Large intestine (tissue), 3 donors: ENCODE results near the gene BEND6. TPM values are rescaled to one million over a fixed set of nuclear protein-coding genes. Genes with fewer than 3 reads are reported as not detected.

Experiments
- DNase-seq, 2 donors: peaks; one replicate each; pipeline versions ENCODE4 v3.0.0 to v3.0.0-alpha.2; 2013
- H3K27ac ChIP-seq: one replicate; pipeline ENCODE4 v1.5.1; 2013; ENCODE audit warnings: low read length
- H3K27me3 ChIP-seq: 2 replicates; pipeline ENCODE4 v1.6.1; 2013; ENCODE audit warnings: low read length; ENCODE audit not compliant: control insufficient read depth, insufficient read depth
- H3K36me3 ChIP-seq: 2 replicates; pipeline ENCODE4 v1.6.1; 2013; ENCODE audit warnings: low read length; ENCODE audit not compliant: control insufficient read depth, insufficient read depth
- H3K4me1 ChIP-seq: one replicate; pipeline ENCODE4 v1.6.1; 2013; ENCODE audit warnings: low read length; ENCODE audit not compliant: control insufficient read depth, insufficient read depth
- H3K4me3 ChIP-seq: one replicate; pipeline ENCODE4 v1.5.1; 2013; ENCODE audit warnings: low read length
- H3K9me3 ChIP-seq: one replicate; pipeline ENCODE4 v1.6.1; 2013; ENCODE audit warnings: mild to moderate bottlenecking, low read depth, low read length, moderate library complexity; ENCODE audit not compliant: control insufficient read depth
- WGBS: methylation state at CpG from one replicate; pipeline ENCODE4 v1.1.5; 2013; ENCODE audit warnings: low lambda C conversion rate; ENCODE audit not compliant: insufficient coverage; 5-methylcytosine and 5-hydroxymethylcytosine counted together
- polyA plus RNA-seq: library from polyadenylated mRNA; unstranded; fragments of 120-200 nt; gene quantifications from one replicate; pipeline ENCODE4 v1.2.1, GENCODE V29; 2013

BEND6 gene
- polyA plus RNA-seq, 1 donor = 1.2 TPM

DNA sequence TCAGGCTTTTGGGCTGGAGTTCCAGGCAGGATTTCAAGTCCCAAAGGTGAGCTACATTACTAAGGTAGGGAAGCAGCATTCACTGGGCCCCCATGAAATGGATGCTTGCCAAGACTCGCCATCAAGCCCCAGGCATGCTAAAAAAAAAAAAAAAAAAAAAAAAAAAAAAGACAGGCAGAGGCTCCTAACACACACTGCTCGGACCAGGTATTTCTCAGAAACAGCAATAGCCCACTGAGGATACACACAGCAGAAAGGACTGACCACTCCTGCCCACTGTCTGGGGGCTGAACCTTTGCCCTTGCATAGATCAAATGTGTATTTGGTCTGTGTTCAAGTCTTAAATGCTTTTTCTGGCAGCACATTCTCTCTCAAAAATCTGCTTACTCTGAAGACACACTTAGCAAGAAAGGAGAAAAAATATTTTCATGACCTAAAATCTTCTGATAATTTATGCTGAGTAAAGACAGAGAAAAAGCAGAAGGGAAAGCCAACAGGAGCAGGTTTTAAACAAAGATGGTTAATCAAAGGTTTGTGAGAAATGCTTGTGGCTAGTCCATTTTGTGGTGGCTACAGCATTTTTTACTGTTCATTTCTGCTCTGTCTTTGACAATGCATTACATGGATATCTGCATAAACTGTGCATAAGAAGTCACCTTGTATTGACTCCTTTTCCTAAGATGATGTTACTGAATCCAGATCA, 37.9 kb upstream of the BEND6 start:
- Histone ChIP-seq H3K4me3 (no peak overlapping the region), H3K4me1 (no peaks in the 10 kb centered on the region), H3K9me3 (no peaks in the 10 kb centered on the region), H3K27ac (no peak overlapping the region), H3K36me3 (no peaks in the 10 kb centered on the region), H3K27me3 (peaks cover 3% of the 10 kb centered on the region)
- no peak for DNase-seq
- no CpG with 5 or more reads among the region's 2 CpGs for WGBS

DNA sequence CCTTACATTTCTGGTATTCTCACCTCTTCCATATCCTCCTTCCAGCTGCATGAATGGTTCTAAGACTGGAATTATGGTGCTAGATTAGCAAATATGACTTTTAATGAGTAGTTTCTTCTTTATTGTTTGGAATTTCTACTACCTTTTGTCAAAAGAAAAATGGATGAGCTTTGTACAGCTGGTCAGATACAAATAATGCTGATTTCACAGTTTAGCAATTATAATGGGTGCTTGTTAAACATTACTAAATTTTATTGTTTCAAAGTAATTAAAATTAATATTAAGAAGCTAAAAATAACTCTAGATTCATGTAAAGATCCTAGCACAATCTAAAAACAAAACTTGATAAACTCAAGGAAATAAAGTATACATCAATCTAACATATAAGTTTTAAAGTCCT, 32.3 kb upstream of the BEND6 start:
- no peak for DNase-seq
- Histone ChIP-seq H3K4me1 (no peaks in the 10 kb centered on the region), H3K27me3 (peaks cover 7% of the 10 kb centered on the region), H3K9me3 (no peaks in the 10 kb centered on the region), H3K27ac (no peak overlapping the region), H3K36me3 (no peaks in the 10 kb centered on the region), H3K4me3 (no peak overlapping the region)

DNA sequence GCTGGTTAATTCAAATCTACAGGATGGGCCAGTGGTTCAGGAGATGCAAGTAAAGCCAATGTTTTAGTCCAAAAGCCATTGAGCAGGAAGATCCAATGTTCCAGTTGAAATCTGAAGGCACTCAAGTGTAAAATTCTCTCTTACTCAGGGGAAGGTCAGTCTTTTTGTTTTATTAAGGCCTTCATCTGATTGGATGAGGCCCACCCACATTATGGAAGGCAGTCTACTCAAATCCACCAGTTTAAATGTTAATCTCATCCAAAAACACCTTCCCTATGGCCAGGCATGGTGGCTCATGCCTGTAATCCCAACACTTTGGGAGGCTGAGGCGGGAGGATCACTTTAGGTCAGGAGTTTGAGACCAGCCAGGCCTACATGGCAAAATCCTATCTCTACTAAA, 31.3 kb upstream of the BEND6 start:
- no peak overlapping the region for H3K4me3 ChIP-seq
- no peaks in the 10 kb centered on the region for H3K4me1 ChIP-seq
- no peak overlapping the region for H3K27ac ChIP-seq
- no peaks in the 10 kb centered on the region for H3K36me3 ChIP-seq
- DNase-seq = no peak
- H3K27me3 ChIP-seq = peaks cover 14% of the 10 kb centered on the region
- WGBS = no CpG with 5 or more reads among the region's 1 CpG
- H3K9me3 ChIP-seq = no peaks in the 10 kb centered on the region

DNA sequence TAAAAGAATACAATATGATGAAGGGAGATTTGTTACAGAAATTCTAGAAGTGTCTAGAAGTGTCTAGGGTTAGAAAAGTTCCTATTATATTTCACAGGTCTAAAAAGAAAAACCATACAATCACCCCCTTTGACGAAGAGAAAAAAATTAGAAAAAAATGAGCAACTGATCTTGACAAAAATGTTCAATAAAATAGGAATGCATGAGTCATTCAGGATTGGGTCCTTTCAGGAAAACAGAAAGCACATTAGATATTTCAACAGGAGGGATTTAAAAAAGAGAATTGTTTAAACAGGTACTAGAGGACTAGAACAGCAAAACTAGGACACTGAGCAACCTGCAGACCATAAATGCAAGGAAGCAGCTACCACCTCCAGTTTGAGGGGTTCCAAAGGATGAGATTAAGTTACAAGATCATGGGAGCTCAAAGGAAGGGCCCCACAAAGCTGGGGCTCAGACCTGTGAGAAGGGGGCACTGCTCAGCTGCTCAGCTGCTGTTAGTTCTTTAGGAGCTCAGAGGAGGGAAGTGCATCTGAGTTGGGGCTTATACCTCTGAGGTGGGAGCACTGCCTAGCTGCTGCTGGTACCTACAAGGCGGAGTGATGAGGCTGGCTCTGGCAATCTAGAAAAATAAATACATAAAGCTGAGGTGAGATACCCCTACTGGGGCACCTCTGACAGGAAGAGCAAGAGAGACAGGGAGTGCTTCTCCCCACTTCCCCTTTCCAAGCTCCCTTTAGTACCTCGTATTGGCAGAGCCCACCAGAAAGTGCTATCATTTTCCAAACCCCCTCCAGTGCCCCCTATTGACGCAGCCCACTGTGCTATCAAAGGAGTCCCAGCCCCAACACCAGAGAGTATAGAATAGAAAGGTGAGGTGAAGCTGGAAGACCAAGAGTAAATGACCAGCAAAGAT, 27.1 kb upstream of the BEND6 start:
- H3K27ac ChIP-seq = no peak overlapping the region
- H3K36me3 ChIP-seq = no peaks in the 10 kb centered on the region
- peaks cover 7% of the 10 kb centered on the region for H3K27me3 ChIP-seq
- no peaks in the 10 kb centered on the region for H3K9me3 ChIP-seq
- WGBS = no CpG with 5 or more reads among the region's 4 CpGs
- DNase-seq = no peak
- no peaks in the 10 kb centered on the region for H3K4me1 ChIP-seq
- no peak overlapping the region for H3K4me3 ChIP-seq

DNA sequence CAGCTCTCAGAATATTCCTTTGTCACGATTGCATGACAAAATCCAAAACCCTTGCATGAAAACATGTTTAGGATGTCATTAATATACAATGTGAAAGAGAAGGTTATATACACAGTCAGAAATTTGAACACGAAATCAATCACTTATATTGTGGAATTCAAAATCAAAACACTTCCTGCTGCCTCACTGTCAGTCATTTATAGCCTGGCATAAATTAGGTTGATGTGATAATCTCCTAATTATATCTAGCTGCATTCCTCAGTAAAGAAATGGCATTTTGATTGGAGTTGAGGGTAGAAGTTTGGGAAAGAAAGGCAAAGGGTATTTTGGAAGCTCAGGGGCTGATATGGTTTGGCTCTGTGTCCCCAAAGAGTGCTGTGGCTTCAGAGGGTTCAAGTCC, 24.1 kb upstream of the BEND6 start:
- Histone ChIP-seq H3K9me3 (no peaks in the 10 kb centered on the region), H3K27ac (no peak overlapping the region), H3K36me3 (no peaks in the 10 kb centered on the region), H3K27me3 (peaks cover 7% of the 10 kb centered on the region), H3K4me3 (no peak overlapping the region), H3K4me1 (no peaks in the 10 kb centered on the region)
- no peak for DNase-seq
- WGBS = no CpG with 5 or more reads among the region's 2 CpGs

DNA sequence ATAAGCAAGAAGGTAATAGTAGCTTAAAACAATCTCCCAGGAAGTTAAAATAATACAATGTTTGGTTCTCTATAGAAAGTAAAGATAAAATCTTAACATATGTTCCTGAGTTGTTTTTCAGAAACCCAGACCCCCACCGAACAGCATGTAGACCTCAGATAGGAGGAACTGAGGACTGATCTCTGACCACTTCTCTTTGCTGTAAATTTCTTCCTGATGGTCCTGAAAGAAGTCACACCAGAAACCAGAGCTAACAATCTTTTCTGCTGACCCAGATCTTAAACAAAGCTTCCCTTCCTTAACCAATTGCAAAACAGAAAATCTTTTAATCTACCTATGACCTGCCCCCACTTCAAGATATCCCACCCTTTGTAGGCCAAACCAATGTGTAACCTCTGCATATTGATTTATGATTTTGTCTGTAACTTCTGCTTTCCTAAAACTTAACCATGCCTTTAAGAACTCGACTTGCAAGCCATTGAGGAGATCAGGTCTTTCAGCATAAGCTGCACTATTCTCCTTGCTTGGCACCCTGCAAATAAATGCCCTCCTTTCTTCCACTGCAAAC, 21.9 kb upstream of the BEND6 start:
- no CpG with 5 or more reads among the region's 2 CpGs for WGBS
- Histone ChIP-seq H3K4me3 (no peak overlapping the region), H3K36me3 (no peaks in the 10 kb centered on the region), H3K4me1 (no peaks in the 10 kb centered on the region), H3K9me3 (no peaks in the 10 kb centered on the region), H3K27me3 (peaks cover 7% of the 10 kb centered on the region), H3K27ac (no peak overlapping the region)
- no peak for DNase-seq

DNA sequence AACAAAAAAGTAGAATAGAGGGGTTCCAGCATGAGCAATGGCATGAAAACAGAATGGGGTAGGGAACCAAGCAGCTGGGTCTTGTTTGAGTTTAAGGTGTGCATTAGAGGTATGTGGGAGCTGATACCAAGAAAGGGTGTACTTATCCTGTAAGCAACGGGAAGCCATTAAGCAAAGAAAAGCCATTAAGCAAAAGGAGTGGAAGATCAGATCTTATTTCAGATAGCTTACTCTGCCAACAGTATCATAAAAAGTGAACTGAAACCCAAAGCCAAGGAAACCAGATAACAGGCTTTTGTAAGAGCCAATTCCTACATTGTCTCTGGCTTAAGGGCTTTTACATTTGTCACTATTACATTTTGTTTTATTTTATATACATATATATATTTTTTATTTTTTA, 21.3 kb upstream of the BEND6 start:
- Histone ChIP-seq H3K4me3 (no peak overlapping the region), H3K36me3 (no peaks in the 10 kb centered on the region), H3K27ac (no peak overlapping the region), H3K9me3 (no peaks in the 10 kb centered on the region), H3K4me1 (no peaks in the 10 kb centered on the region), H3K27me3 (peaks cover 3% of the 10 kb centered on the region)
- no peak for DNase-seq
- no CpG with 5 or more reads among the region's 1 CpG for WGBS

DNA sequence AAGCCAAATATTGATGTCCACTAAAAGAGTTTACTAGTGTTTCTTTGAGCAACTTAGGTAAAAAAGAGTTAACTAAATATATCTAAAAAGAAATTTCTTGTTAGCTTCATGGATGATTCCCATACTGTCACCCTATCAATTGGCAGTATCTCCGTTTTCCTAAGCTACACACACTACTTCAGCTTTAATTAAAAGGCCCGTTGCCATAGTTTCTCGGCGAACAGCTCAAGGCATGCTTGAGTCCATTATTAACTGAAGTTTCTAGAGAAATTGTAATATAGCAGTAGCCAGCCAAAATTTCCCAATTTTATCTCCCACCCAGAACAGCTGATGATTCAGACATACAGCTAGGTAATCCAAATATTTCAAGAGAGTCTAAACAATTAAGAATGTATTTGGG, 20.0 kb upstream of the BEND6 start:
- no peaks in the 10 kb centered on the region for H3K4me1 ChIP-seq
- no peak overlapping the region for H3K27ac ChIP-seq
- no peak for DNase-seq
- no CpG with 5 or more reads among the region's 4 CpGs for WGBS
- no peak overlapping the region for H3K4me3 ChIP-seq
- peaks cover 3% of the 10 kb centered on the region for H3K27me3 ChIP-seq
- no peaks in the 10 kb centered on the region for H3K9me3 ChIP-seq
- H3K36me3 ChIP-seq = no peaks in the 10 kb centered on the region

DNA sequence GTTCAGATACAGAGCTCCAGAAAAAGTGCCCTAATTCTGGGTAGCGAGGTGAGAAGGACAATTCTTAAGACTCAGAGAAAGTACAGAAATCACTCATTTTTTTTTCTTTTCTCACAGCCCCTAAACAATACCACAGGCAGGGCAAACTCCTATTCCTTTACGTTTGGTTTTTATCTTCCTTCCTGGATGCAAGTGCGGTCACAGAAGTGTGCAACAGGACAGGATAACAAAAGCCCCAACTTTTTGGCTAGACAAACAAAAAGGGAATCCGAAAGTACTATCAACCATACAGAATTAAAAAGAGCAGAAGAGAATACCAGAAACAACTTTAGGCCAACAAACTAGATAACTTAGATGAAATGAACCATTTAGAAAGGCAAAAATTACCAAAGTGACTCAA, 18.4 kb upstream of the BEND6 start:
- Histone ChIP-seq H3K36me3 (no peaks in the 10 kb centered on the region), H3K27me3 (peaks cover 3% of the 10 kb centered on the region), H3K4me3 (no peak overlapping the region), H3K27ac (no peak overlapping the region), H3K4me1 (no peaks in the 10 kb centered on the region), H3K9me3 (no peaks in the 10 kb centered on the region)
- 67% methylated on average over 3 of the region's 4 CpGs for WGBS
- DNase-seq = no peak

DNA sequence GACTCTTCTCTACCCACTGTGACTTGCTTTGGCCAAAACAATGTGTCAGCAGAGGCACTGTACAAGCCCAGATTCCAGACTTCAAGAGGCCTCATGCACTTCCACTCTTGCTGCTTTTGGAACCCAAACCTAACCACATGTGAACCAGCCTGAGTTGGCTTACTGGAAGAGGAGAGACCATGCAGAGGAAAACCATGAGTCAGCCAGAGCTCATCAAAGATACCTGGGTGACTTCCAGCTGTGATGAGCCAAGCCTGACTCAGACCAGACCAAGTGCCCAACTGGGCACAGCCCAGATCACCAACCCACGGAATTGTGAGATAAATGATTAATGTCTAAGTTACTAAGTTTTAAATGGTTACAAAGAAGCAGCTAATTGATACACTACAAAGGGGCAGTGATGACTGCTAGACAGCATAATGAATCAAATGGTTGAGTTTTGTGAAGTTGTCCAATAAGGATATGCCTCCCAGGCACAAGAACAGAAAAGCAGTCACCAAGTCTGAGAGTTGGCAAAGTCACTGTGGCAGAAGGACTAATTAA, 16.2 kb upstream of the BEND6 start:
- no peaks in the 10 kb centered on the region for H3K9me3 ChIP-seq
- DNase-seq = no peak
- H3K36me3 ChIP-seq = no peaks in the 10 kb centered on the region
- H3K27me3 ChIP-seq = peaks cover 3% of the 10 kb centered on the region
- H3K27ac ChIP-seq = no peak overlapping the region
- WGBS = no CpG with 5 or more reads among the region's 1 CpG
- H3K4me1 ChIP-seq = no peaks in the 10 kb centered on the region
- no peak overlapping the region for H3K4me3 ChIP-seq
